ENCODE results near the gene BRIP1. TPM values are rescaled to one million over a fixed set of nuclear protein-coding genes. Genes with fewer than 3 reads are reported as not detected.

The BRIP1 gene
- total RNA-seq, 1 experiment from 2014 or later = 20.2 TPM

GRCh38 chr17:61814485-61814884 is 48.8 kb downstream of the BRIP1 start:
- H3K27me3 Mint-ChIP-seq (ENCODE audit: low read depth) = no peaks in the 10 kb centered on the region
- no peaks in the 10 kb centered on the region for H3K4me1 Mint-ChIP-seq

More at GRCh38 chr17:61814485-61814884, 48.8 kb downstream of the BRIP1 start:
- Histone ChIP-seq H2BK5ac (ENCODE audit: insufficient read length, low read length) (no peak overlapping the region), H2AK5ac (ENCODE audit: insufficient read length, low read length) (no peak overlapping the region), H3K56ac (ENCODE audit: insufficient read length, low read depth, low read length) (no peak overlapping the region), H3K4ac (ENCODE audit: low read depth, low read length) (no peak overlapping the region), H2BK20ac (ENCODE audit: low read depth, low read length, poor library complexity, severe bottlenecking) (no peak overlapping the region), H2BK12ac (ENCODE audit: insufficient read length, low read depth, low read length) (no peak overlapping the region), H3K79me2 (ENCODE audit: insufficient read depth, low read length) (no peaks in the 10 kb centered on the region), H3T11ph (ENCODE audit: low read length) (no peak overlapping the region), H3K9ac (ENCODE audit: extremely low read depth, insufficient read length, low read length) (no peak overlapping the region), H3K4me2 (ENCODE audit: insufficient read depth, insufficient read length, low read length) (no peak overlapping the region), H3K27ac (ENCODE audit: insufficient read length, low read depth, low read length) (no peak overlapping the region), H3K4me1 (ENCODE audit: insufficient read depth, low read length) (no peaks in the 10 kb centered on the region), H2BK15ac (ENCODE audit: low read depth, low read length) (no peak overlapping the region), H4K20me1 (ENCODE audit: control insufficient read depth, insufficient read depth, insufficient read length) (no peaks in the 10 kb centered on the region), H3K23me2 (ENCODE audit: insufficient read length, low read depth, low read length, poor library complexity, severe bottlenecking) (no peaks in the 10 kb centered on the region), H2AFZ (ENCODE audit: low read length) (no peak overlapping the region), H3K9me3 (ENCODE audit: control insufficient read depth, low read depth, low read length) (no peaks in the 10 kb centered on the region), H4K8ac (replicated peaks; ENCODE audit: insufficient read length, low read depth, low read length) (no peak overlapping the region), H2BK120ac (ENCODE audit: low read depth, low read length, poor library complexity, severe bottlenecking) (no peak overlapping the region), H4K5ac (ENCODE audit: insufficient read length, low read depth, low read length) (no peak overlapping the region), H3K18ac (ENCODE audit: insufficient read length, low read depth, low read length) (no peak overlapping the region), H3K23ac (ENCODE audit: insufficient read length, low read depth, low read length) (no peak overlapping the region), H4K91ac (ENCODE audit: insufficient read length, low read depth, low read length) (no peak overlapping the region), H3K14ac (ENCODE audit: insufficient read depth, low read length) (no peak overlapping the region), H3K27me3 (ENCODE audit: insufficient read depth, low read length) (no peaks in the 10 kb centered on the region), H3K79me1 (ENCODE audit: insufficient read depth, low read depth, low read length, poor library complexity, severe bottlenecking) (no peaks in the 10 kb centered on the region)
- H3K4me3 Mint-ChIP-seq = no peak overlapping the region
- no peak for TF ChIP-seq CTCF (conservative IDR thresholded peaks at IDR 0.05)
- peaks cover 2 to 14% (median 4%) of the 10 kb centered on the region in 3 experiments; a peak in 6 of 7 replicates for H3K36me3 Mint-ChIP-seq (ENCODE audit: insufficient read depth in 1 of 3, low read depth in 3 of 3)
- whole genome bisulfite sequencing (ENCODE audit: extremely low coverage, insufficient read length, low lambda C conversion rate) = no CpG with 5 or more reads among the region's 1 CpG
- no peak overlapping the region for H3K27ac Mint-ChIP-seq
- H3K9me3 Mint-ChIP-seq = no peaks in the 10 kb centered on the region
- DNase-seq = no peak
